ENCODE data around the gene MAN2C1.
"Not testable (repeated sequence)": the region's sequence is repeated elsewhere in the genome, so short reads cannot be mapped to it uniquely, and the experiment has no call there.

The MAN2C1 gene

GRCh38 chr15:75367913-75368688 lies at the start of gene MAN2C1:
Gene MAN2C1 (minus strand): TSS chr15:75368607. CDS start chr15:75368583, 24 bp downstream.
- DNase-seq (ENCODE audit: low read depth in 2 of 2), result peak; percentile 71 to 75

GRCh38 chr15:75416584-75416983 lies 48.2 kb upstream of the MAN2C1 start:
- no peak for DNase-seq (ENCODE audit: low read depth in 2 of 2)

GRCh38 chr15:75410196-75410595 lies 41.8 kb upstream of the MAN2C1 start:
- no peak for DNase-seq (ENCODE audit: low read depth in 2 of 2)

- DNase-seq (ENCODE audit: low read depth in 2 of 2), result no peak
These were observed 38.7 kb upstream of the MAN2C1 start for GRCh38 chr15:75407083-75407482.

- DNase-seq (ENCODE audit: low read depth in 2 of 2), result no peak
These were observed 35.5 kb upstream of the MAN2C1 start for GRCh38 chr15:75403892-75404291.

GRCh38 chr15:75397494-75397893 lies 29.1 kb upstream of the MAN2C1 start:
- DNase-seq (ENCODE audit: low read depth in 2 of 2), result peak in 1 of 2 experiments; percentile 2

- no peak for DNase-seq (ENCODE audit: low read depth in 2 of 2)
These were observed 21.5 kb upstream of the MAN2C1 start for GRCh38 chr15:75389791-75390382.

GRCh38 chr15:75383986-75384385 lies 15.6 kb upstream of the MAN2C1 start:
- not testable (repeated sequence) for DNase-seq (ENCODE audit: low read depth in 2 of 2)

- DNase-seq (ENCODE audit: low read depth in 2 of 2), result no peak
These were observed 12.4 kb upstream of the MAN2C1 start for GRCh38 chr15:75380773-75381172.

- no peak for DNase-seq (ENCODE audit: low read depth in 2 of 2)
These were observed 3.7 kb upstream of the MAN2C1 start for GRCh38 chr15:75371901-75372688.

- DNase-seq (ENCODE audit: low read depth in 2 of 2), result no peak
These were observed 3.1 kb upstream of the MAN2C1 start for GRCh38 chr15:75371486-75371885.

GRCh38 chr15:75369897-75370581 lies 1.6 kb upstream of the MAN2C1 start:
- no peak for DNase-seq (ENCODE audit: low read depth in 2 of 2)

- DNase-seq (ENCODE audit: low read depth in 2 of 2), result no peak
These were observed 357 bp upstream of the MAN2C1 start for GRCh38 chr15:75368689-75369239.

- DNase-seq (ENCODE audit: low read depth in 2 of 2), result no peak
These were observed 948 bp downstream of the MAN2C1 start for GRCh38 chr15:75367406-75367912.

GRCh38 chr15:75367006-75367405 lies 1.4 kb downstream of the MAN2C1 start:
- no peak for DNase-seq (ENCODE audit: low read depth in 2 of 2)

GRCh38 chr15:75366163-75366562 lies 2.2 kb downstream of the MAN2C1 start:
- no peak for DNase-seq (ENCODE audit: low read depth in 2 of 2)

- DNase-seq (ENCODE audit: low read depth in 2 of 2), result no peak
These were observed 3.5 kb downstream of the MAN2C1 start for GRCh38 chr15:75364881-75365280.

- no peak for DNase-seq (ENCODE audit: low read depth in 2 of 2)
These were observed 4.6 kb downstream of the MAN2C1 start for GRCh38 chr15:75363786-75364185.

GRCh38 chr15:75362642-75363249 lies 5.7 kb downstream of the MAN2C1 start:
- DNase-seq (ENCODE audit: low read depth in 2 of 2), result no peak

GRCh38 chr15:75361989-75362641 lies 6.3 kb downstream of the MAN2C1 start:
- DNase-seq (ENCODE audit: low read depth in 2 of 2), result no peak

All from fibroblast of skin of left biceps (primary cell).